ENCODE data around the gene LYPD5. TPM values are rescaled to one million over a fixed set of nuclear protein-coding genes. Genes with fewer than 3 reads are reported as not detected.
"Not testable (repeated sequence)": the region's sequence is repeated elsewhere in the genome, so short reads cannot be mapped to it uniquely, and the experiment has no call there.

LYPD5 gene
- total RNA-seq, 1 experiment from 2014 or later: not detected

DNA sequence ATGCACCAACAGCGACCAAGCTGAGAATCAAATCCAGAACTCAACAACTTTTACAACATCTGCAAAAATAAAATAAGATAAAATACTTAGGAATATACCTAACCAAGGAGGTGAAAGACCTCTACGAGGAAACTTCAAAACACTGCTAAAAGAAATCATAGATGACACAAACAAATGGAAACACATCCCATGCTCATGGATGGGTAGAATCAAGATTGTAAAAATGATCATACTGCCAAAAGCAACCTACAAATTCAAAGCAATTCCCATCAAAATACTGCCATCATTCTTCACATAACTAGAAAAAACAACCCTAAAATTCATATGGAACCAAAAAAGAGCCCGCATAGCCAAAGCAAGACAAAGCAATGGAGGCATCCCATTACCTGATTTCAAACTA lies 21.6 kb upstream of the LYPD5 start:
- H3K27me3 ChIP-seq (ENCODE audit: low read length); H3K9ac ChIP-seq (ENCODE audit: low read length); DNase-seq; H2AFZ ChIP-seq (ENCODE audit: low read length); H3K9me2 ChIP-seq (replicated peaks; ENCODE audit: insufficient read depth, low read length); H3K79me2 ChIP-seq (ENCODE audit: low read length); H3K36me3 ChIP-seq (ENCODE audit: insufficient read depth, low read length); H3K9me3 ChIP-seq (ENCODE audit: low read length); H3K4me2 ChIP-seq (ENCODE audit: low read depth, low read length, poor library complexity, severe bottlenecking); H3K4me1 ChIP-seq (ENCODE audit: low read length); H3K27ac ChIP-seq (ENCODE audit: low read length); H4K20me1 ChIP-seq (ENCODE audit: insufficient read depth, low read depth, low read length); H3K4me3 ChIP-seq (ENCODE audit: low read length): not testable (repeated sequence)

- no peak overlapping the region for H2AFZ ChIP-seq (ENCODE audit: low read length)
- H3K9me3 ChIP-seq (ENCODE audit: low read length): no peaks in the 10 kb centered on the region
- H3K79me2 ChIP-seq (ENCODE audit: low read length): no peaks in the 10 kb centered on the region
- no peaks in the 10 kb centered on the region for H4K20me1 ChIP-seq (ENCODE audit: insufficient read depth, low read depth, low read length)
- DNase-seq: no peak
- H3K9me2 ChIP-seq (replicated peaks; ENCODE audit: insufficient read depth, low read length): no peaks in the 10 kb centered on the region
- H3K4me2 ChIP-seq (ENCODE audit: low read depth, low read length, poor library complexity, severe bottlenecking): no peak overlapping the region
- no peak overlapping the region for H3K27ac ChIP-seq (ENCODE audit: low read length)
- no peak overlapping the region for H3K4me3 ChIP-seq (ENCODE audit: low read length)
- H3K4me1 ChIP-seq (ENCODE audit: low read length): no peaks in the 10 kb centered on the region
- no peaks in the 10 kb centered on the region for H3K36me3 ChIP-seq (ENCODE audit: insufficient read depth, low read length)
- H3K27me3 ChIP-seq (ENCODE audit: low read length): no peaks in the 10 kb centered on the region
- no peak overlapping the region for H3K9ac ChIP-seq (ENCODE audit: low read length)
Observed at GRCh38 chr19:43820884-43821215, 18.6 kb upstream of the LYPD5 start.

DNA sequence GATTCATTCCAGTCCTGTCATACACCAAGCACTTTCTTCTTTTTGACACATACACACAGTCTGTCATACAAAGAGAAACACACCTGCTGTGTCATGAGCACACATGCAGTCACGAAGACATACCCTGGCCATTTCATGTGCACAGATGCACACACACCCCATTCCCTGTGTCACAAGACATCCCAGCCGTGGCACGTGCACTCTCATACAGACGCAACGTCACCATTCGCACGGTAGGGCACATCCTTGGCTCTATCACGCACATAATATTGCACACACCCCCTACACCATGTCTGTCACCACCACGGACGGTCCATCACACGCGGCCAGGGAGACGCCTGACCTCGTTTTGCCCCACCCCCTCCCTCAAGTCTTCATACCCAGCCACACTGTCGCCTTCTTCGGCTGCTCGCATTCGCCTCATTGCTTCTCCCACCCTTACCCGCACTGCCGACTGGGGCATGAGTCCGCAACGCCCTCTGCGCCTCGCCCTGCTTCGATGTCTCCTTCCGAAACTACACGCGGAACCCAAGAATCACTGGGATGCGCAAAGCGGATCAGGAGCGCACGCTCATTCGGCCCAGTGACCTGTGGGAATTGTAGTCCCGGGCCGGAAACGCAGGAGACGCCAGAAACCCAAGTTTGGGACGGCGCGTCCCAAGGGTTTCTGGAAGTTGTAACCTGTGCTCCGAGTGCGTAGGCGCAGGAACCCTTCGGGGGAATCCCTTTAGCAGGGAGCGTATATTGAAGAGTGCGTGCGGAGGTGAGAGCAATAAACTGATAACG lies 18.0 kb upstream of the LYPD5 start:
- H4K20me1 ChIP-seq (ENCODE audit: insufficient read depth, low read depth, low read length): no peaks in the 10 kb centered on the region
- H3K4me2 ChIP-seq (ENCODE audit: low read depth, low read length, poor library complexity, severe bottlenecking): no peak overlapping the region
- H3K9ac ChIP-seq (ENCODE audit: low read length): no peak overlapping the region
- H3K9me3 ChIP-seq (ENCODE audit: low read length): no peaks in the 10 kb centered on the region
- no peak overlapping the region for H3K27ac ChIP-seq (ENCODE audit: low read length)
- no peaks in the 10 kb centered on the region for H3K36me3 ChIP-seq (ENCODE audit: insufficient read depth, low read length)
- no peaks in the 10 kb centered on the region for H3K27me3 ChIP-seq (ENCODE audit: low read length)
- H3K4me3 ChIP-seq (ENCODE audit: low read length): no peak overlapping the region
- no peaks in the 10 kb centered on the region for H3K79me2 ChIP-seq (ENCODE audit: low read length)
- no peak for DNase-seq
- H3K4me1 ChIP-seq (ENCODE audit: low read length): no peaks in the 10 kb centered on the region
- H3K9me2 ChIP-seq (replicated peaks; ENCODE audit: insufficient read depth, low read length): no peaks in the 10 kb centered on the region
- H2AFZ ChIP-seq (ENCODE audit: low read length): no peak overlapping the region

GRCh38 chr19:43818500-43818899 lies 16.3 kb upstream of the LYPD5 start:
- Histone ChIP-seq H4K20me1 (ENCODE audit: insufficient read depth, low read depth, low read length) (no peaks in the 10 kb centered on the region), H3K79me2 (ENCODE audit: low read length) (no peaks in the 10 kb centered on the region), H3K36me3 (ENCODE audit: insufficient read depth, low read length) (no peaks in the 10 kb centered on the region), H3K9ac (ENCODE audit: low read length) (no peak overlapping the region), H3K27me3 (ENCODE audit: low read length) (no peaks in the 10 kb centered on the region), H3K4me1 (ENCODE audit: low read length) (no peaks in the 10 kb centered on the region), H3K4me3 (ENCODE audit: low read length) (no peak overlapping the region), H3K9me2 (replicated peaks; ENCODE audit: insufficient read depth, low read length) (no peaks in the 10 kb centered on the region), H3K27ac (ENCODE audit: low read length) (no peak overlapping the region), H3K9me3 (ENCODE audit: low read length) (no peaks in the 10 kb centered on the region), H2AFZ (ENCODE audit: low read length) (no peak overlapping the region), H3K4me2 (ENCODE audit: low read depth, low read length, poor library complexity, severe bottlenecking) (no peak overlapping the region)
- no peak for DNase-seq

- not testable (repeated sequence) for H3K9ac ChIP-seq (ENCODE audit: low read length); H3K27me3 ChIP-seq (ENCODE audit: low read length); H3K36me3 ChIP-seq (ENCODE audit: insufficient read depth, low read length); H3K4me2 ChIP-seq (ENCODE audit: low read depth, low read length, poor library complexity, severe bottlenecking); H3K9me2 ChIP-seq (replicated peaks; ENCODE audit: insufficient read depth, low read length); H3K4me1 ChIP-seq (ENCODE audit: low read length); H2AFZ ChIP-seq (ENCODE audit: low read length); H3K9me3 ChIP-seq (ENCODE audit: low read length); H3K4me3 ChIP-seq (ENCODE audit: low read length); H3K79me2 ChIP-seq (ENCODE audit: low read length); H3K27ac ChIP-seq (ENCODE audit: low read length); DNase-seq; H4K20me1 ChIP-seq (ENCODE audit: insufficient read depth, low read depth, low read length)
Observed at GRCh38 chr19:43817454-43817853, 15.2 kb upstream of the LYPD5 start.

DNA sequence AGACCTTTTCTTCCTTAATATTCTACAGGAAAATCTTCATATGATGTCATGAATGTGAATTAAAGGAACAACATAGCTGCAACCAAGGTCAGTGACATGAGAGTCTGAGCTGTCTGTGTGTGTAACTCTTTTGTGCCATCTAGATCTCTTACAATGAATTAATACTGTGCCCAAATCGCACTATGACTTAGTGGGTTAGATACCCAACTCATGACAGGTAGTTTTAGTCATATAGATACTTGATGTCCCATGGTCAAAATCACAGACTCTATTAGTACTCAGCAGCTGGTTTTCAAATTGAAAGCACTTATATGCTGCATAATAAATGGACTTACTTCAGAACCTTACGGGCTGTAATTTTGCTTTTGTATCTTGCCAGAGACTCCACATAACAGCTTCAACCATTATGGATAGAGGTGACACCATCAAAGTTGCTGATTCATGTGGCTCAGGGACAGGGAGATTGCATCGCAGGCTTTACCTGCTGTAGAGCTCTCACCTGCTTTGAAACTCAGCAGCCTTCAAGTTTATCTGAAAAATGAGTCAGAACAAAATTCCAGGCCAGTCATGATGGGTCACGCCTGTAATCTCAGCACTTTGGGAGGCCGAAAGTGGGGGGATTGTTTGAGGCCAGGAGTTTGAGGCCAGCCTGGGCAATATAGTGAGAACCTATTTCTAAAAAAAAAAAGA lies 12.6 kb upstream of the LYPD5 start:
- H3K36me3 ChIP-seq (ENCODE audit: insufficient read depth, low read length): no peaks in the 10 kb centered on the region
- no peaks in the 10 kb centered on the region for H3K9me3 ChIP-seq (ENCODE audit: low read length)
- no peak overlapping the region for H3K27ac ChIP-seq (ENCODE audit: low read length)
- no peaks in the 10 kb centered on the region for H3K79me2 ChIP-seq (ENCODE audit: low read length)
- H2AFZ ChIP-seq (ENCODE audit: low read length): no peak overlapping the region
- H3K4me1 ChIP-seq (ENCODE audit: low read length): no peaks in the 10 kb centered on the region
- no peaks in the 10 kb centered on the region for H3K27me3 ChIP-seq (ENCODE audit: low read length)
- no peaks in the 10 kb centered on the region for H4K20me1 ChIP-seq (ENCODE audit: insufficient read depth, low read depth, low read length)
- no peak overlapping the region for H3K4me3 ChIP-seq (ENCODE audit: low read length)
- no peaks in the 10 kb centered on the region for H3K9me2 ChIP-seq (replicated peaks; ENCODE audit: insufficient read depth, low read length)
- no peak overlapping the region for H3K9ac ChIP-seq (ENCODE audit: low read length)
- no peak overlapping the region for H3K4me2 ChIP-seq (ENCODE audit: low read depth, low read length, poor library complexity, severe bottlenecking)
- DNase-seq: no peak

- DNase-seq: no peak
- H2AFZ ChIP-seq (ENCODE audit: low read length): no peak overlapping the region
- H3K9me2 ChIP-seq (replicated peaks; ENCODE audit: insufficient read depth, low read length): no peaks in the 10 kb centered on the region
- H3K9me3 ChIP-seq (ENCODE audit: low read length): no peaks in the 10 kb centered on the region
- H3K4me1 ChIP-seq (ENCODE audit: low read length): no peaks in the 10 kb centered on the region
- H4K20me1 ChIP-seq (ENCODE audit: insufficient read depth, low read depth, low read length): no peaks in the 10 kb centered on the region
- H3K79me2 ChIP-seq (ENCODE audit: low read length): no peaks in the 10 kb centered on the region
- H3K4me2 ChIP-seq (ENCODE audit: low read depth, low read length, poor library complexity, severe bottlenecking): no peak overlapping the region
- H3K27ac ChIP-seq (ENCODE audit: low read length): no peak overlapping the region
- H3K27me3 ChIP-seq (ENCODE audit: low read length): no peaks in the 10 kb centered on the region
- H3K4me3 ChIP-seq (ENCODE audit: low read length): no peak overlapping the region
- H3K9ac ChIP-seq (ENCODE audit: low read length): no peak overlapping the region
- no peaks in the 10 kb centered on the region for H3K36me3 ChIP-seq (ENCODE audit: insufficient read depth, low read length)
Observed at GRCh38 chr19:43812688-43813087, 10.4 kb upstream of the LYPD5 start.

DNA sequence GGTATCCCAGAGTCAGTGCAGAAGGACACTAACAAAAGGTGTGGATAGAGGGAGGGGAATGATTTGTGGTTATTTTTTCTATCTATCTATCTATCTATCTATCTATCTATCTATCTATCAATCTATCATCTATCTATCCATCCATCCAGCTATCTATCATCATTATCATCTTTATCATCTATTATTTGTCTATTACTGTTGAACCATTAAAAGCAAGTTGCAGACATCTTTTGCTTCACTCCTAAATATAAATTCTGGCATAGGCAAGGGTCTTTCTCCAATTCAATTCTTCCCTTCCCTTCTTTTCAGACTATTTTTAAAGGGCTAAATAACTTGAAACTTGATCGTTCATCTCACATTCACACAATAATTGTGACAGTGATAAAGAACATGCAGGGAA lies 10.0 kb upstream of the LYPD5 start:
- Histone ChIP-seq H3K4me1 (ENCODE audit: low read length) (no peaks in the 10 kb centered on the region), H3K79me2 (ENCODE audit: low read length) (no peaks in the 10 kb centered on the region), H3K36me3 (ENCODE audit: insufficient read depth, low read length) (no peaks in the 10 kb centered on the region), H4K20me1 (ENCODE audit: insufficient read depth, low read depth, low read length) (no peaks in the 10 kb centered on the region), H3K4me2 (ENCODE audit: low read depth, low read length, poor library complexity, severe bottlenecking) (no peak overlapping the region), H3K4me3 (ENCODE audit: low read length) (no peak overlapping the region), H2AFZ (ENCODE audit: low read length) (no peak overlapping the region), H3K9ac (ENCODE audit: low read length) (no peak overlapping the region), H3K27ac (ENCODE audit: low read length) (no peak overlapping the region), H3K9me3 (ENCODE audit: low read length) (no peaks in the 10 kb centered on the region), H3K9me2 (replicated peaks; ENCODE audit: insufficient read depth, low read length) (no peaks in the 10 kb centered on the region), H3K27me3 (ENCODE audit: low read length) (no peaks in the 10 kb centered on the region)
- DNase-seq: no peak

Measured in Karpas-422 (cell line).